Endodermal cell (in vitro differentiated cells): ENCODE data around the gene ARFGAP1. TPM values are rescaled to one million over a fixed set of nuclear protein-coding genes. Genes with fewer than 3 reads are reported as not detected.

ENCODE experiments used
- DNase-seq: peaks from one replicate; pipeline ENCODE4 v3.0.0-alpha.2; 2017
- H3K27ac ChIP-seq: 2 replicates; pipeline ENCODE4 v1.5.1; 2013; ENCODE audit warnings: mild to moderate bottlenecking, low read depth, low read length, moderate library complexity
- H3K27me3 ChIP-seq: 2 replicates; pipeline ENCODE4 v1.6.1; 2013; ENCODE audit warnings: mild to moderate bottlenecking, low read length, moderate library complexity; ENCODE audit not compliant: insufficient read depth, control insufficient read depth, poor library complexity, severe bottlenecking
- H3K36me3 ChIP-seq: 2 replicates; pipeline ENCODE4 v1.7.0; 2013; ENCODE audit warnings: mild to moderate bottlenecking, low read length, moderate library complexity; ENCODE audit not compliant: control insufficient read depth, insufficient read depth
- H3K4me1 ChIP-seq: one replicate; pipeline ENCODE4 v1.7.0; 2013; ENCODE audit warnings: low read length; ENCODE audit not compliant: control insufficient read depth, insufficient read depth
- H3K4me3 ChIP-seq: 2 replicates; pipeline ENCODE4 v1.5.1; 2013; ENCODE audit warnings: mild to moderate bottlenecking, low read length, moderate library complexity
- H3K9ac ChIP-seq: 2 replicates; pipeline ENCODE4 v1.6.1; 2013; ENCODE audit warnings: mild to moderate bottlenecking, low read length, moderate library complexity; ENCODE audit not compliant: poor library complexity, severe bottlenecking; ENCODE audit errors: extremely low read depth
- H3K9me3 ChIP-seq: 2 replicates; pipeline ENCODE4 v1.6.1; 2013; ENCODE audit warnings: mild to moderate bottlenecking, low read length, moderate library complexity; ENCODE audit not compliant: control insufficient read depth
- H3K27ac Mint-ChIP-seq: 2 replicates; pipeline ENCODE4 v1.8.0; 2020; ENCODE audit warnings: mixed read lengths
- H3K27me3 Mint-ChIP-seq: 2 replicates; pipeline ENCODE4 v1.8.0; 2021; ENCODE audit warnings: mild to moderate bottlenecking, mixed read lengths; ENCODE audit not compliant: insufficient read depth
- H3K36me3 Mint-ChIP-seq: 2 replicates; pipeline ENCODE4 v1.8.0; 2020; ENCODE audit warnings: low read depth, mixed read lengths
- H3K4me1 Mint-ChIP-seq: 2 replicates; pipeline ENCODE4 v1.8.0; 2020; ENCODE audit warnings: mixed read lengths
- H3K4me3 Mint-ChIP-seq: 2 replicates; pipeline ENCODE4 v1.8.0; 2020; ENCODE audit warnings: mild to moderate bottlenecking, moderate library complexity, mixed read lengths
- H3K9me3 Mint-ChIP-seq: 2 replicates; pipeline ENCODE4 v1.8.0; 2020; ENCODE audit warnings: mild to moderate bottlenecking, mixed read lengths
- WGBS, 2 experiments: methylation state at CpG; one replicate each; pipeline versions ENCODE4 v1.1.5 to v1.1.7; 2013; ENCODE audit warnings: missing lambda C conversion rate in 2 of 2, mixed read lengths in 1 of 2; ENCODE audit not compliant: insufficient coverage in 1 of 2, insufficient read length in 1 of 2; 5-methylcytosine and 5-hydroxymethylcytosine counted together
- total RNA-seq, 2 donors: library from RNA; stranded (reverse); fragmentation: NEBNext Ultra II Directional in 1 of 2; extraction: Animal tissue kit (Norgen Biotek cat#: 25700) in 1 of 2; gene quantifications; 2 replicates in 1 of 2; 3 replicates in 1 of 2; pipeline ENCODE4 v1.2.1, GENCODE V29; 2021
- TF ChIP-seq, protein P1 (sequence below): fragments of 200-600 bp; sonication (generic); conservative IDR thresholded peaks from 2 replicates; pipeline ENCODE4 v1.5.0; 2021; ENCODE audit warnings: antibody characterized with exemption, mild to moderate bottlenecking

The ARFGAP1 gene
- total RNA-seq, 2 donors from 2014 or later: 159 to 208 TPM

DNA sequence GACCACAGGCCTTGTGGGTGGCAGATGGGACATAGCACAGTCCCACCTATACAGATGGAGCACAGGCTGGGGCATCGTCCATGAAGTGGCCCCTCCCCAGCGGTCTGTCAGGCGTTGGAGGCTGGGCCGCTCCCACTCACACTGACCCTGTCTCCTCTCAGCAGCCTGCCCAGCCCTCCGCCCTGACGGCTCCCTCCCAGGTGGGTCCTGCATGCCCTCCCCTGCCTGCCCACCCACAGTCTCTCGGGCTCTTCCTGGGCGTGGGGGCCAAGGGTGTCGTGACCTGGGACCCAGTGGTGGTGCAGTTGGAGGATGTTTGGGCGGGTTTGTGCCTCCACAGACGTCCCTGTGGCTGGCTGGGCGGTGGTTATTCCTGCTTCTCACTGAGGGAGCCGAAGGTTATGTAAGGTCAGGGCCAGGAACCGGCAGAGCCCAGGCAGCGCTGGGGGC lies 42.7 kb downstream of the ARFGAP1 start:
- no peaks in the 10 kb centered on the region for H3K27me3 ChIP-seq
- H3K4me1 ChIP-seq: no peaks in the 10 kb centered on the region
- no peaks in the 10 kb centered on the region for H3K9me3 ChIP-seq
- H3K27me3 Mint-ChIP-seq: no peaks in the 10 kb centered on the region
- no peak for DNase-seq
- H3K9me3 Mint-ChIP-seq: no peaks in the 10 kb centered on the region
- H3K4me3 ChIP-seq: no peak overlapping the region
- no peaks in the 10 kb centered on the region for H3K36me3 ChIP-seq
- no peak overlapping the region for H3K27ac Mint-ChIP-seq
- no peak overlapping the region for H3K27ac ChIP-seq
- no peak overlapping the region for H3K4me3 Mint-ChIP-seq
- H3K4me1 Mint-ChIP-seq: no peaks in the 10 kb centered on the region
- H3K36me3 Mint-ChIP-seq: no peaks in the 10 kb centered on the region
- WGBS, 2 experiments: 77 to 78% methylated on average over 11 to 15 of the region's 15 CpGs
- H3K9ac ChIP-seq: no peak overlapping the region
- TF ChIP-seq, protein P1, sequence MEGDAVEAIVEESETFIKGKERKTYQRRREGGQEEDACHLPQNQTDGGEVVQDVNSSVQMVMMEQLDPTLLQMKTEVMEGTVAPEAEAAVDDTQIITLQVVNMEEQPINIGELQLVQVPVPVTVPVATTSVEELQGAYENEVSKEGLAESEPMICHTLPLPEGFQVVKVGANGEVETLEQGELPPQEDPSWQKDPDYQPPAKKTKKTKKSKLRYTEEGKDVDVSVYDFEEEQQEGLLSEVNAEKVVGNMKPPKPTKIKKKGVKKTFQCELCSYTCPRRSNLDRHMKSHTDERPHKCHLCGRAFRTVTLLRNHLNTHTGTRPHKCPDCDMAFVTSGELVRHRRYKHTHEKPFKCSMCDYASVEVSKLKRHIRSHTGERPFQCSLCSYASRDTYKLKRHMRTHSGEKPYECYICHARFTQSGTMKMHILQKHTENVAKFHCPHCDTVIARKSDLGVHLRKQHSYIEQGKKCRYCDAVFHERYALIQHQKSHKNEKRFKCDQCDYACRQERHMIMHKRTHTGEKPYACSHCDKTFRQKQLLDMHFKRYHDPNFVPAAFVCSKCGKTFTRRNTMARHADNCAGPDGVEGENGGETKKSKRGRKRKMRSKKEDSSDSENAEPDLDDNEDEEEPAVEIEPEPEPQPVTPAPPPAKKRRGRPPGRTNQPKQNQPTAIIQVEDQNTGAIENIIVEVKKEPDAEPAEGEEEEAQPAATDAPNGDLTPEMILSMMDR: no peak

DNA sequence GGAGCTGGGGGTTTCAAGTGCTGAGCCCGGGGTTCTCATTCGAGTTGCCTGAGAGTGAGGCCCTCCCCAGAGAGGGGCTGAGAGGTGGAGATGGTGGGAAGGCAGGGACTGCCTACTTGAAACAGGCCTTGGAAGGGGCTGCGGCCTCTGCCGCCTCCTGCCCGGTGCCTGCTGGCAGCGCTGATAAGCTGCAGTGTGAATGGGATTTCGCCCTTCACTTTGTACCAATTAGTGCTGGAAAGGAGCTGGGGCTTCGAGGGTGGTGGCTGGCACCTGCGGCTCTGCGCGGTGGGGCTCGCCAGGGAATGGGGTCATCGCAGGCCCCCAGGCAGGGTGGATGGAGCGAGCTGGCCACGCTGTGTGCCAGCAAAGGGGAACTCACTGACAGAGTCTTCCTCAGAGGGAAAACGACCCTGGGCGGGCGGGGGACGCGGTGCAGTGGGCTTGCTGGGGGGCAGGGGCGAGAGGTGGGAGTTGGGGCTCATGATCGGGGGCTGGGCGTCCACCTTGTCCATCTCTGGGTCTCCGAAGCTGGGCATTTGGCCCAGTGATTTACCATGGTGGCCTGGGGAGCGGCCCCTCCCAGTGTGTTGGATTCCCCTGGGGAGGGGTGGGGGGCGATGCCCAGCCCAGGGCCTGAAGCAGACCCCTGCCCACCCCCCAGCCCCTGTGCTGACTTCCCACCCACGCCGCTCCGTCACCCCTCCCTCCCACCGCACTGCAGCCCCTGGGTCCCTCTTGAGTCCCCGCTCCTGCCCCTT lies 43.3 kb downstream of the ARFGAP1 start:
- Mint-ChIP-seq H3K4me3 (no peak overlapping the region), H3K27ac (no peak overlapping the region), H3K4me1 (no peaks in the 10 kb centered on the region), H3K36me3 (no peaks in the 10 kb centered on the region), H3K27me3 (no peaks in the 10 kb centered on the region), H3K9me3 (no peaks in the 10 kb centered on the region)
- H3K9me3 ChIP-seq: no peaks in the 10 kb centered on the region
- no peak overlapping the region for H3K9ac ChIP-seq
- H3K27me3 ChIP-seq: no peaks in the 10 kb centered on the region
- DNase-seq: no peak
- no peaks in the 10 kb centered on the region for H3K36me3 ChIP-seq
- WGBS, 2 experiments: 90 to 91% methylated on average over 18 to 30 of the region's 31 CpGs
- no peak overlapping the region for H3K4me3 ChIP-seq
- TF ChIP-seq, protein P1: no peak
- H3K4me1 ChIP-seq: no peaks in the 10 kb centered on the region
- no peak overlapping the region for H3K27ac ChIP-seq

DNA sequence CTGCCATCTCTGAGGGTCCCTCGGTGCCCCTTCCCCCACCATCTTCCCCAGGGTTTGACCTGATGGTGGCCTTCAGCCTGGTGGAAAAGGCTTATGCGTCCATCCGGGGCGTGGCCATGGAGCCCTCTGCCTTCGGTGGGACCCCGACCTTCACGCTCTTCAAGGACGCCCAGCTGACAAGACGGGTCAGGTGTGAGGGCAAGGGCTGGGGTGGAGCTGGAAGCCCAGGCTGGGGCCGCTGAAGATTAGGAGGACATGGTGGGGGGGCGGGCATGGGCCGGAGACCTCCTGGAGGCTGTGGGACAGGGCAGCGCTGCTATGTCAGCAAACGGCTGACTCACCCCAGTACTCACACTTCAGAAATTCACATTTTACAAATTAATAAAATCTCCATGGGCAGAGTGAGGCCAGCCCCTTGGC lies 43.9 kb downstream of the ARFGAP1 start:
- TF ChIP-seq, protein P1: no peak
- WGBS, 2 experiments: 88 to 93% methylated on average over 5 to 14 of the region's 14 CpGs
- H3K27ac Mint-ChIP-seq: no peak overlapping the region

More for the DNA sequence above, 43.9 kb downstream of the ARFGAP1 start:
- Mint-ChIP-seq H3K4me1 (no peaks in the 10 kb centered on the region), H3K27me3 (no peaks in the 10 kb centered on the region), H3K36me3 (no peaks in the 10 kb centered on the region), H3K4me3 (no peak overlapping the region), H3K9me3 (no peaks in the 10 kb centered on the region)
- H3K9ac ChIP-seq: no peak overlapping the region
- H3K27ac ChIP-seq: no peak overlapping the region
- DNase-seq: no peak
- no peaks in the 10 kb centered on the region for H3K9me3 ChIP-seq
- no peaks in the 10 kb centered on the region for H3K4me1 ChIP-seq
- H3K4me3 ChIP-seq: no peak overlapping the region
- no peaks in the 10 kb centered on the region for H3K27me3 ChIP-seq
- H3K36me3 ChIP-seq: no peaks in the 10 kb centered on the region
